ENCODE measurements around the gene WSB2. TPM values are rescaled to one million over a fixed set of nuclear protein-coding genes. Genes with fewer than 3 reads are reported as not detected.

Gene WSB2
- total and polyA plus RNA-seq, 4 donors, result 20.4 to 41.7 (median 28.3) TPM

- DNase-seq (ENCODE audit: low spot score), result no peak
- Histone ChIP-seq H3K4me3 (ENCODE audit: low read depth in 1 of 3, low read length in 3 of 3) (no peak overlapping the region), H3K9ac (ENCODE audit: low read depth in 1 of 2, low read length in 2 of 2) (no peak overlapping the region), H3K36me3 (ENCODE audit: control insufficient read depth in 4 of 4, insufficient read depth in 3 of 4, low read depth in 1 of 4, low read length in 3 of 4) (no peaks in the 10 kb centered on the region), H3K4me1 (ENCODE audit: control insufficient read depth in 4 of 4, insufficient read depth in 4 of 4, low read length in 3 of 4) (peaks cover 0 to 4% (median under 1%) of the 10 kb centered on the region in 4 donors), H3K27ac (ENCODE audit: low read depth in 1 of 2, low read length in 2 of 2) (no peak overlapping the region), H3K27me3 (ENCODE audit: control insufficient read depth in 4 of 4, insufficient read depth in 4 of 4, low read length in 3 of 4) (no peaks in the 10 kb centered on the region), H3K9me3 (ENCODE audit: control insufficient read depth in 4 of 4, low read length in 3 of 4) (no peaks in the 10 kb centered on the region)
- 97% methylated on average over 3 of the region's 3 CpGs for WGBS
- TF ChIP-seq ZBTB33 (IDR thresholded peaks at IDR 0.05), result no peak
- TF ChIP-seq RAD21 (IDR thresholded peaks at IDR 0.05), result no peak
- no peak for TF ChIP-seq FOXA1 (IDR thresholded peaks at IDR 0.05)
- TF ChIP-seq HNF4G (IDR thresholded peaks at IDR 0.05), result no peak
- TF ChIP-seq ATF3 (IDR thresholded peaks at IDR 0.05), result no peak
- no peak for TF ChIP-seq SP1 (IDR thresholded peaks at IDR 0.05)
- no peak for TF ChIP-seq RXRA (IDR thresholded peaks at IDR 0.05)
These were observed 33.1 kb upstream of the WSB2 start for GRCh38 chr12:118094039-118094438.

GRCh38 chr12:118089782-118090181 lies 28.8 kb upstream of the WSB2 start:
- no peak for DNase-seq (ENCODE audit: low spot score)
- H3K36me3 ChIP-seq (ENCODE audit: control insufficient read depth in 4 of 4, insufficient read depth in 3 of 4, low read depth in 1 of 4, low read length in 3 of 4), result no peaks in the 10 kb centered on the region
- TF ChIP-seq SP1 (IDR thresholded peaks at IDR 0.05), result no peak
- no peak for TF ChIP-seq YY1 (IDR thresholded peaks at IDR 0.05)
- TF ChIP-seq EGR1 (IDR thresholded peaks at IDR 0.05; ENCODE audit: low read depth in 2 of 2), result no peak
- no peak for TF ChIP-seq FOXA2 (IDR thresholded peaks at IDR 0.05)
- no peak for TF ChIP-seq ATF3 (IDR thresholded peaks at IDR 0.05)
- TF ChIP-seq CTCF (IDR thresholded peaks at IDR 0.05; ENCODE audit: low read depth, low read length, missing input control), result no peak
- no peak for TF ChIP-seq ZBTB33 (IDR thresholded peaks at IDR 0.05)
- TF ChIP-seq MAX (IDR thresholded peaks at IDR 0.05), result no peak
- TF ChIP-seq FOXA1 (IDR thresholded peaks at IDR 0.05), result no peak
- TF ChIP-seq GABPA (IDR thresholded peaks at IDR 0.05 in 1 of 2, conservative IDR thresholded peaks at IDR 0.05 in 1 of 2), result no peak
- no peak for TF ChIP-seq HNF4G (IDR thresholded peaks at IDR 0.05)
- TF ChIP-seq RXRA (IDR thresholded peaks at IDR 0.05), result no peak
- no peak for TF ChIP-seq REST (IDR thresholded peaks at IDR 0.05)
- no peak for TF ChIP-seq HNF4A (conservative IDR thresholded peaks at IDR 0.05)
- TF ChIP-seq RAD21 (IDR thresholded peaks at IDR 0.05), result no peak
- no peak for TF ChIP-seq NR2F2 (IDR thresholded peaks at IDR 0.05)
- no peak for TF ChIP-seq JUND (IDR thresholded peaks at IDR 0.05)
- TF ChIP-seq TAF1 (conservative IDR thresholded peaks at IDR 0.05), result no peak
- no peak overlapping the region for H3K27ac ChIP-seq (ENCODE audit: low read depth in 1 of 2, low read length in 2 of 2)
- H3K4me1 ChIP-seq (ENCODE audit: control insufficient read depth in 4 of 4, insufficient read depth in 4 of 4, low read length in 3 of 4), result peaks cover 0 to 4% (median 2%) of the 10 kb centered on the region in 4 donors
- no peak overlapping the region for H3K9ac ChIP-seq (ENCODE audit: low read depth in 1 of 2, low read length in 2 of 2)
- 91% methylated on average over 9 of the region's 9 CpGs for WGBS
- H3K4me3 ChIP-seq (ENCODE audit: low read depth in 1 of 3, low read length in 3 of 3), result no peak overlapping the region
- no peaks in the 10 kb centered on the region for H3K27me3 ChIP-seq (ENCODE audit: control insufficient read depth in 4 of 4, insufficient read depth in 4 of 4, low read length in 3 of 4)
- no peaks in the 10 kb centered on the region for H3K9me3 ChIP-seq (ENCODE audit: control insufficient read depth in 4 of 4, low read length in 3 of 4)

All from liver (tissue), 9 donors.